Right ventricle myocardium inferior (tissue), 1 donor: ENCODE measurements around the gene P2RY12. TPM values are rescaled to one million over a fixed set of nuclear protein-coding genes. Genes with fewer than 3 reads are reported as not detected.

Experiments used
- ATAC-seq: fragments of 200-7000 bp; cut with Tn5 transposase; one replicate; pipeline ENCODE4 v1.9.1; 2020; ENCODE audit warnings: mild to moderate bottlenecking, moderate library complexity
- DNase-seq: peaks from one replicate; pipeline ENCODE4 v3.0.0; 2021; ENCODE audit errors: missing footprints
- intact Hi-C: fragments of 100-400 bp; cut with DNase I; formaldehyde crosslinking; loops from one replicate; pipeline ENCODE4 v1.11.0; 2022
- long read RNA-seq: library from polyadenylated mRNA; unstranded; transcript quantifications from one replicate; pipeline ENCODE4 v2.0.0, GENCODE V29; 2021
- total RNA-seq: library from RNA; stranded (reverse); fragmentation: NEBNext Ultra II Directional; extraction: Animal tissue kit (Norgen Biotek cat#: 25700); gene quantifications from one replicate; pipeline ENCODE4 v1.2.1, GENCODE V29; 2021
- donor health status: DM: no; HTN: yes; CAD: no; lungs with severe emphysema.

The P2RY12 gene
- 1.4 TPM for total RNA-seq
- long read RNA-seq, partial matches to known transcripts, result 0 of 2 reads
- long read RNA-seq, other reads (novel, unspliced or antisense), result 2 of 2 reads

- intact Hi-C loops, result no loop called here
- DNase-seq (no peak), ATAC-seq (peak; percentile 63)
These were observed at the start of gene P2RY12 for GRCh38 chr3:151384741-151385174. TSS of gene P2RY12 (minus strand) at chr3:151384753. CDS start at chr3:151338845, 45,908 bp downstream.

GRCh38 chr3:151432616-151433372 lies 48.2 kb upstream of the P2RY12 start:
- ATAC-seq, result no peak
- no peak for DNase-seq
- intact Hi-C loops, result no loop called here

GRCh38 chr3:151431940-151432339 lies 47.4 kb upstream of the P2RY12 start:
- intact Hi-C loops, result no loop called here
- DNase-seq (no peak), ATAC-seq (no peak)

GRCh38 chr3:151430821-151431484 lies 46.4 kb upstream of the P2RY12 start:
- no peak for DNase-seq
- ATAC-seq, result no peak
- intact Hi-C loops, result no loop called here

- ATAC-seq (no peak), DNase-seq (no peak)
- intact Hi-C loops, result no loop called here
These were observed 43.8 kb upstream of the P2RY12 start for GRCh38 chr3:151428386-151428785.

- ATAC-seq (no peak), DNase-seq (no peak)
- intact Hi-C loops, result no loop called here
These were observed 41.7 kb upstream of the P2RY12 start for GRCh38 chr3:151426341-151426657.

- intact Hi-C loops, result no loop called here
- DNase-seq, result no peak
- ATAC-seq, result no peak
These were observed 41.2 kb upstream of the P2RY12 start for GRCh38 chr3:151425627-151426340.

GRCh38 chr3:151423091-151423490 lies 38.5 kb upstream of the P2RY12 start:
- intact Hi-C loops, result no loop called here

GRCh38 chr3:151421938-151422337 lies 37.4 kb upstream of the P2RY12 start:
- ATAC-seq (no peak), DNase-seq (no peak)
- intact Hi-C loops, result no loop called here

More at GRCh38 chr3:151423091-151423490, 38.5 kb upstream of the P2RY12 start:
- DNase-seq (no peak), ATAC-seq (no peak)

- no peak for ATAC-seq
- no peak for DNase-seq
- intact Hi-C loops, result no loop called here
These were observed 35.3 kb upstream of the P2RY12 start for GRCh38 chr3:151419806-151420205.

- intact Hi-C loops, result no loop called here
- DNase-seq (no peak), ATAC-seq (no peak)
These were observed 30.7 kb upstream of the P2RY12 start for GRCh38 chr3:151415289-151415688.

GRCh38 chr3:151412989-151413388 lies 28.4 kb upstream of the P2RY12 start:
- intact Hi-C loops, result no loop called here
- ATAC-seq, result no peak
- DNase-seq, result peak; percentile 70

GRCh38 chr3:151410891-151411559 lies 26.5 kb upstream of the P2RY12 start:
- DNase-seq, result peak; percentile 69
- intact Hi-C loops, result no loop called here
- no peak for ATAC-seq

GRCh38 chr3:151407928-151408327 lies 23.4 kb upstream of the P2RY12 start:
- intact Hi-C loops, result no loop called here
- DNase-seq, result no peak
- ATAC-seq, result no peak

GRCh38 chr3:151404316-151404715 lies 19.8 kb upstream of the P2RY12 start:
- DNase-seq (no peak), ATAC-seq (no peak)
- intact Hi-C loops, result no loop called here

- intact Hi-C loops, result no loop called here
- no peak for ATAC-seq
- DNase-seq, result no peak
These were observed 18.7 kb upstream of the P2RY12 start for GRCh38 chr3:151403246-151403645.

GRCh38 chr3:151402349-151402748 lies 17.8 kb upstream of the P2RY12 start:
- intact Hi-C loops, result no loop called here
- DNase-seq, result no peak
- no peak for ATAC-seq

- ATAC-seq, result no peak
- intact Hi-C loops, result no loop called here
- no peak for DNase-seq
These were observed 15.8 kb upstream of the P2RY12 start for GRCh38 chr3:151400341-151400740.

GRCh38 chr3:151398895-151399294 lies 14.3 kb upstream of the P2RY12 start:
- intact Hi-C loops, result no loop called here
- no peak for DNase-seq
- no peak for ATAC-seq
